BLaER1 treated with 17β-estradiol and CSF1 and Interleukin-3, amounts not matched to agents 10 nM and 100 nM (cell line): Measurements from ENCODE around the gene UBE2U.

Experiments
- H3K27ac ChIP-seq, 11 experiments: shearing (Covaris generic); formaldehyde crosslinking; 2 replicates each; pipeline ENCODE4 v1.8.1; 2022
- H3K27me3 ChIP-seq, 11 experiments: shearing (Covaris generic); formaldehyde crosslinking; 2 replicates each; pipeline ENCODE4 v1.8.1; 2022
- H3K36me3 ChIP-seq, 11 experiments: shearing (Covaris generic); formaldehyde crosslinking; 2 replicates each; pipeline ENCODE4 v1.8.1; 2022
- H3K4me1 ChIP-seq, 10 experiments: shearing (Covaris generic); formaldehyde crosslinking; 2 replicates each; pipeline ENCODE4 v1.8.1; 2022
- H3K4me2 ChIP-seq, 11 experiments: shearing (Covaris generic); formaldehyde crosslinking; 2 replicates each; pipeline ENCODE4 v1.8.1; 2022
- H3K4me3 ChIP-seq, 10 experiments: shearing (Covaris generic); formaldehyde crosslinking; 2 replicates each; pipeline ENCODE4 v1.8.1; 2022
- H3K9ac ChIP-seq, 11 experiments: shearing (Covaris generic); formaldehyde crosslinking; 2 replicates each; pipeline ENCODE4 v1.8.1; 2022
- H3K9me3 ChIP-seq, 11 experiments: shearing (Covaris generic); formaldehyde crosslinking; replicated peaks in 1 of 11; 2 replicates each; pipeline ENCODE4 v1.8.1; 2022
- H4K20me1 ChIP-seq, 11 experiments: shearing (Covaris generic); formaldehyde crosslinking; 2 replicates each; pipeline ENCODE4 v1.8.1; 2022
- Cebpa-rat ChIP-seq, 11 experiments: shearing (Covaris generic); IDR thresholded peaks; 2 replicates each; pipeline ENCODE4 v1.8.1; 2022

UBE2U gene

DNA sequence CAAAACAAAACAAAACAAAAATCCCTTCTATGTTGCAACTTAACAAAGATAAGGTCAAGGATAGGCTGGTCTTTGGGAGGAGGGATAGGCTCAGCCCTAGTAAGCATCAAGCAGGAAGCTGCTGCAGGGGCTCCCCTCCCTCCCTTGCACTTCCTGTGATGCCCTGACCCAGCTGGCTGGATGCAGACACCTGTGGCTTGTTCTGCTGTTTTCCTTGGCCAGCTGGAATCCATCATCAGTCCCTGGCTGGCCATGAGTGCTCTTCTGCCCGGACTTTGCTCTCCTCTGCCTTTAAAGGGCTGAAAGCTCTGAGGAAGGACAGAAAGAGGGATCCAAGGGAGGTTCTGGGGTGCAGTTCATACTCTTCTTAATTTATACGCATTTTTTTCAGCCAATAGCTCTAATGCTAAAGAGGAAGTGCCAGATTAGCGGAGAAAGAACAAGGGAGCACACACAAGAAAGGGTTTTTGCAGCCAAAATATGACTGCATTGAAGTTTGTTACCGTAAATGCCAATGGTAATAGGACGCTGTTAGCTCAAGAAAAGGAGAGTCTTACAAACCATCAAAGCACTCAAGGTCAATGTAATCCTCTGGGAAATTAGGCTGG is 19.9 kb upstream of the UBE2U start:
- H3K9ac ChIP-seq: no peak overlapping the region
- H3K9me3 ChIP-seq: no peaks in the 10 kb centered on the region
- peaks cover 0 to 4% (median 0%) of the 10 kb centered on the region in 11 experiments; a peak in 3 of 22 replicates for H3K36me3 ChIP-seq
- peaks cover 0 to 11% (median 7%) of the 10 kb centered on the region in 10 experiments; a peak in 13 of 20 replicates for H3K4me1 ChIP-seq
- no peak overlapping the region for H3K4me3 ChIP-seq
- H3K4me2 ChIP-seq: peak overlapping the region in 8 of 11 experiments; percentile 4 to 37 (median 22); a peak in 9 of 22 replicates
- no peak overlapping the region; a peak in 1 of 22 replicates for H3K27ac ChIP-seq
- TF ChIP-seq Cebpa-rat (IDR thresholded peaks at IDR 0.05): no peak
- no peaks in the 10 kb centered on the region for H4K20me1 ChIP-seq
- H3K27me3 ChIP-seq: no peaks in the 10 kb centered on the region

DNA sequence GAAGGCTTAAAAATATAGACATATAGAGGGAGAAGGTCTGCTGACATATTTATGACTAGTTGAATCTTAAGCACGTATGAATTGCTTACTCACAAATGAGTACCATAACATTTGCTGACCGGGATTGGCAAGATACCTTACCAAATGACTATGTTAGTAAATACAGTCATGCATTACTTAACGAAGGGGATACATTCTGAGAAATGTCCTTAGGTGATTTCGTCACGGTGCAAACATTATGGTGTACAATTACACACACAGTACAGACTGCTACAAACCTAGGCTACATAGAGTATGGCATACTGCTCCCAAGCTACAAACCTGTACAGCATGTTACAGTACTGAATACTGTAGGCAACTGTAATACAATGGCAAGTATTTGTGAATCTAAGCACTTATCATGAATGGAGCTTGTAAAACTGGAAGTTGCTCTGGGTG is 19.4 kb upstream of the UBE2U start:
- no peak overlapping the region for H3K9ac ChIP-seq
- no peaks in the 10 kb centered on the region for H3K27me3 ChIP-seq
- H3K4me2 ChIP-seq: no peak overlapping the region; a peak in 1 of 22 replicates
- H3K4me3 ChIP-seq: no peak overlapping the region
- no peaks in the 10 kb centered on the region for H3K36me3 ChIP-seq
- no peak overlapping the region for H3K27ac ChIP-seq
- H3K9me3 ChIP-seq: no peaks in the 10 kb centered on the region
- no peak for TF ChIP-seq Cebpa-rat (IDR thresholded peaks at IDR 0.05)
- H4K20me1 ChIP-seq: no peaks in the 10 kb centered on the region
- H3K4me1 ChIP-seq: peaks cover 0 to 11% (median 7%) of the 10 kb centered on the region in 10 experiments; a peak in 13 of 20 replicates

GRCh38 chr1:64186138-64186897 is 17.1 kb upstream of the UBE2U start:
- H3K27ac ChIP-seq: no peak overlapping the region
- no peak overlapping the region for H3K9ac ChIP-seq
- peaks cover 0 to 11% (median 7%) of the 10 kb centered on the region in 10 experiments; a peak in 13 of 20 replicates for H3K4me1 ChIP-seq
- no peaks in the 10 kb centered on the region for H3K36me3 ChIP-seq
- no peak overlapping the region for H3K4me3 ChIP-seq
- no peaks in the 10 kb centered on the region for H4K20me1 ChIP-seq
- H3K9me3 ChIP-seq: peaks cover 0 to 8% (median 2%) of the 10 kb centered on the region in 11 experiments; a peak in 4 of 22 replicates
- H3K4me2 ChIP-seq: no peak overlapping the region
- TF ChIP-seq Cebpa-rat (IDR thresholded peaks at IDR 0.05): no peak
- no peaks in the 10 kb centered on the region for H3K27me3 ChIP-seq

- no peak for TF ChIP-seq Cebpa-rat (IDR thresholded peaks at IDR 0.05)
- peaks cover 3 to 12% (median 8%) of the 10 kb centered on the region in 11 experiments; a peak in 16 of 22 replicates for H3K9me3 ChIP-seq
- H3K27ac ChIP-seq: no peak overlapping the region
- H3K4me1 ChIP-seq: peaks cover 0 to 11% (median 7%) of the 10 kb centered on the region in 10 experiments; a peak in 13 of 20 replicates
- no peaks in the 10 kb centered on the region for H4K20me1 ChIP-seq
- H3K9ac ChIP-seq: no peak overlapping the region
- no peak overlapping the region for H3K4me2 ChIP-seq
- H3K4me3 ChIP-seq: no peak overlapping the region
- no peaks in the 10 kb centered on the region for H3K27me3 ChIP-seq
- no peaks in the 10 kb centered on the region for H3K36me3 ChIP-seq
Measured at GRCh38 chr1:64186898-64187280, 16.5 kb upstream of the UBE2U start.

DNA sequence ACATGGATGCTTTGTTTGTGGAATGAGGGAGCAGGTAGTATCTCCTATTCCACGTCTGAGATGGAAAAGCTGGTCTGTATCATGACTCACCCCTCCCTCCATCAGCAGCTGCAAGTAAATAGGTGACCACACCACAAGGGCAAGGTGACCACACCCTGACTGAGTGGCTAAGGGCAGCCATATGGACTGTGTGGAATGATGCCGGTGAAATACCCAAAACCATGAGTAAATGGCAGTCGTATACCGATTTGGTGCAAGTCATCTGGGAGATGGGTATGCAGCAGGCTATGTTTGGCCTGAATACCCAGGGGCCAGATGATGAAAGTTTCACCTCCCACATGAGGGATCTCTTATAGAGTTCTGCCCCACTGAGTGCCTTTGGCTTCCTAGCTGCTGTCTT is 15.8 kb upstream of the UBE2U start:
- no peak overlapping the region for H3K27ac ChIP-seq
- no peaks in the 10 kb centered on the region for H3K36me3 ChIP-seq
- no peak overlapping the region for H3K4me2 ChIP-seq
- H3K9ac ChIP-seq: no peak overlapping the region
- H3K4me1 ChIP-seq: peaks cover 0 to 11% (median 7%) of the 10 kb centered on the region in 10 experiments; a peak in 13 of 20 replicates
- no peaks in the 10 kb centered on the region for H4K20me1 ChIP-seq
- H3K9me3 ChIP-seq: peaks cover 10 to 20% (median 15%) of the 10 kb centered on the region in 11 experiments; a peak in 18 of 22 replicates
- H3K27me3 ChIP-seq: no peaks in the 10 kb centered on the region
- no peak overlapping the region for H3K4me3 ChIP-seq
- no peak for TF ChIP-seq Cebpa-rat (IDR thresholded peaks at IDR 0.05)

- Histone ChIP-seq H3K27me3 (no peaks in the 10 kb centered on the region), H4K20me1 (no peaks in the 10 kb centered on the region), H3K36me3 (no peaks in the 10 kb centered on the region), H3K4me3 (no peak overlapping the region), H3K27ac (no peak overlapping the region), H3K9me3 (peaks cover 10 to 22% (median 15%) of the 10 kb centered on the region in 11 experiments; a peak in 18 of 22 replicates), H3K9ac (no peak overlapping the region), H3K4me2 (no peak overlapping the region), H3K4me1 (peaks cover 0 to 16% (median 2%) of the 10 kb centered on the region in 10 experiments; a peak in 8 of 20 replicates)
- no peak for TF ChIP-seq Cebpa-rat (IDR thresholded peaks at IDR 0.05)
Measured at GRCh38 chr1:64192290-64192689, 11.1 kb upstream of the UBE2U start.

DNA sequence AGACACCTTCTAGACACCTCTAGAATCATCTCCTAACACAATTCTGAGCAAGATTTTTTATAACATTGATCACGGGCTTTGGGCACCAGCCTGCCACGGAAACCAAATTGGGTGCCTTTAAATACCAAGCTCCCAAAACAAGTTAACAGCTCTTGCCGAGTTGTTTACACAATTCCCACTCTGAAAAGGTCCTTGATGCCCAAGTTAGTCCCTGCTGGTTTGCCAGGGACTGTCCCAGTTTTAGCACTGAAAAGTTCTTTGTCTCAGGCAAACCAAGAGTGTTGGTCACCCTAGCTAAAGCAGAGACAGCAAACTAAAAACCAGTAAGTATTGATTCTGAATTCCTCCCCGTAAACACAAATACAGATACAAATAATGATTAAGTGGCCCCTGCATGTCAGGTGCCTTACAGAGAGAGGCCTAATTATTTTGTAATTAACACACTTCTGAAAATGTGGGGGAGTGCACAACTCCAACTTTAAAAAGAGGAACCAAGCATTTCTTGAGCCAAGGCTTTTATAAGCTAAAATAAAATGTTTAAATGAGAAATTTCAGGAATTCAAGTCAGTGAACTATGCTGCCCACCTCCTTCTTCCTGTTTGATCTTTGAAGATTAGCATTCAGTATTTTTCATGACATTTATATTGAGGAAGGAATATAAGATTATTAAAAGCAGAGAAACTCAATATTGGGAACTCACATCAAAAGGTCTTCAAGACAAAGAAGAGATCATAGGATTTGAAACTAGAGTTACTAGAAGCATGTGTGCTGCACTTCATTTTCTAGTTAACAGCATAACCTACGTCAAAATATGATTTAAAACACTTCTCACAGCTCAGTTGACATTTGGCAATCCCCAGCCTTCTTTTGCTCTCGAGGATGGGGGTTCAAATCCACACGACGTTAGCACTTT is 9.0 kb upstream of the UBE2U start:
- Histone ChIP-seq H3K27me3 (no peaks in the 10 kb centered on the region), H3K36me3 (no peaks in the 10 kb centered on the region), H3K4me3 (no peak overlapping the region), H3K4me2 (peak overlapping the region in 3 of 11 experiments; percentile 6 to 41 (median 17); a peak in 6 of 22 replicates), H3K9me3 (peaks cover 10 to 22% (median 15%) of the 10 kb centered on the region in 11 experiments; a peak in 18 of 22 replicates), H4K20me1 (no peaks in the 10 kb centered on the region), H3K27ac (0 out of 22 replicates have a peak overlapping the region, but pooled peaks of 1 of the 11 experiments have one; percentile 26), H3K9ac (no peak overlapping the region), H3K4me1 (peaks cover 0 to 22% (median 2%) of the 10 kb centered on the region in 10 experiments; a peak in 8 of 20 replicates)
- TF ChIP-seq Cebpa-rat (IDR thresholded peaks at IDR 0.05): no peak

DNA sequence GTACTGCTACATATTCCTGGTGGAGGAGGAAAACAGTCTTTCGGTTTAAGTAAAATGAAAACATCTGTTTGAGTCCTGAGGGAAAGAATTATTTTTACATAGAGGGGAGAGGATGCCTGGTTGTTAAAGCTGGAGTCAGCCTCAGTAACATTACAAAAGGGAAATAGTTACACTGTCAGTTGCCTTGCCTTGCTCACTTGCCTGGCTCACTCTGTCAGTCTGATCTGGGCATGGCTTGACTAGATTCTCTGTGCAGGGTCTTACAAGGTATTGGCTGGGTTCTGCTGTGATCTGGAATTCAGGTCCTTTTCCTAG is 8.4 kb upstream of the UBE2U start:
- H3K4me1 ChIP-seq: peaks cover 0 to 22% (median 2%) of the 10 kb centered on the region in 10 experiments; a peak in 8 of 20 replicates
- no peaks in the 10 kb centered on the region for H4K20me1 ChIP-seq
- peaks cover 10 to 22% (median 15%) of the 10 kb centered on the region in 11 experiments; a peak in 18 of 22 replicates for H3K9me3 ChIP-seq
- peak overlapping the region in 3 of 11 experiments; percentile 6 to 41 (median 13); a peak in 6 of 22 replicates for H3K4me2 ChIP-seq
- 0 out of 22 replicates have a peak overlapping the region, but pooled peaks of 1 of the 11 experiments have one; percentile 26 for H3K27ac ChIP-seq
- no peak overlapping the region for H3K4me3 ChIP-seq
- H3K36me3 ChIP-seq: no peaks in the 10 kb centered on the region
- no peak for TF ChIP-seq Cebpa-rat (IDR thresholded peaks at IDR 0.05)
- no peaks in the 10 kb centered on the region for H3K27me3 ChIP-seq
- H3K9ac ChIP-seq: no peak overlapping the region
